PC-3 (cell line): ENCODE data around the gene PUM2.
"Not testable (repeated sequence)": the region's sequence is repeated elsewhere in the genome, so short reads cannot be mapped to it uniquely, and the experiment has no call there.

ENCODE experiments used
- EZH2 ChIP-seq: fragments of 300-600 bp; sonication (generic); IDR thresholded peaks from one replicate; pipeline ENCODE4 v1.6.1; 2017; ENCODE audit warnings: antibody characterized with exemption, mild to moderate bottlenecking, low read length; ENCODE audit not compliant: unreplicated experiment
- EZH2phosphoT487 ChIP-seq: fragments of 300-600 bp; sonication (generic); IDR thresholded peaks from 2 replicates; pipeline ENCODE4 v1.6.1; 2018; ENCODE audit warnings: mild to moderate bottlenecking, antibody characterized with exemption, low read length, borderline replicate concordance
- TF ChIP-seq, protein P1 (sequence below): fragments of 300-600 bp; sonication (generic); conservative IDR thresholded peaks from 2 replicates; pipeline ENCODE4 v1.5.1; 2017; ENCODE audit warnings: antibody characterized with exemption, low read depth, mild to moderate bottlenecking, low read length

GRCh38 chr2:20240291-20240690, 110.4 kb downstream of the PUM2 start:
- TF ChIP-seq, protein P1, sequence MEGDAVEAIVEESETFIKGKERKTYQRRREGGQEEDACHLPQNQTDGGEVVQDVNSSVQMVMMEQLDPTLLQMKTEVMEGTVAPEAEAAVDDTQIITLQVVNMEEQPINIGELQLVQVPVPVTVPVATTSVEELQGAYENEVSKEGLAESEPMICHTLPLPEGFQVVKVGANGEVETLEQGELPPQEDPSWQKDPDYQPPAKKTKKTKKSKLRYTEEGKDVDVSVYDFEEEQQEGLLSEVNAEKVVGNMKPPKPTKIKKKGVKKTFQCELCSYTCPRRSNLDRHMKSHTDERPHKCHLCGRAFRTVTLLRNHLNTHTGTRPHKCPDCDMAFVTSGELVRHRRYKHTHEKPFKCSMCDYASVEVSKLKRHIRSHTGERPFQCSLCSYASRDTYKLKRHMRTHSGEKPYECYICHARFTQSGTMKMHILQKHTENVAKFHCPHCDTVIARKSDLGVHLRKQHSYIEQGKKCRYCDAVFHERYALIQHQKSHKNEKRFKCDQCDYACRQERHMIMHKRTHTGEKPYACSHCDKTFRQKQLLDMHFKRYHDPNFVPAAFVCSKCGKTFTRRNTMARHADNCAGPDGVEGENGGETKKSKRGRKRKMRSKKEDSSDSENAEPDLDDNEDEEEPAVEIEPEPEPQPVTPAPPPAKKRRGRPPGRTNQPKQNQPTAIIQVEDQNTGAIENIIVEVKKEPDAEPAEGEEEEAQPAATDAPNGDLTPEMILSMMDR, result not testable (repeated sequence)
- TF ChIP-seq EZH2, EZH2phosphoT487: not testable (repeated sequence)
